Hepatocyte (in vitro differentiated cells): Measurements from ENCODE around the gene PLCD3.

Source experiments
- CTCF ChIP-seq: fragments of 200-600 bp; sonication (generic); IDR thresholded peaks from 2 replicates; pipeline ENCODE4 v1.5.1; 2016; ENCODE audit warnings: antibody characterized with exemption, mild to moderate bottlenecking; ENCODE audit not compliant: poor library complexity
- EZH2 ChIP-seq: fragments of 200-600 bp; sonication (generic); IDR thresholded peaks from 2 replicates; pipeline ENCODE4 v1.6.1; 2016; ENCODE audit warnings: antibody characterized with exemption, mild to moderate bottlenecking, borderline replicate concordance
- EZH2phosphoT487 ChIP-seq: fragments of 200-600 bp; sonication (generic); IDR thresholded peaks from one replicate; pipeline ENCODE4 v1.6.1; 2018; ENCODE audit warnings: antibody characterized with exemption, mild to moderate bottlenecking, low read depth, moderate library complexity; ENCODE audit not compliant: unreplicated experiment, severe bottlenecking

- TF ChIP-seq CTCF, result no peak
- TF ChIP-seq EZH2phosphoT487, result no peak
- TF ChIP-seq EZH2, result no peak
Observed at GRCh38 chr17:45143094-45143670, 10.9 kb upstream of the PLCD3 start.
